PC-3 (cell line): ENCODE results near the gene FAM151A. TPM values are rescaled to one million over a fixed set of nuclear protein-coding genes. Genes with fewer than 3 reads are reported as not detected.
A peak's percentile ranks its signal among the peaks of the same experiment; 100 is the strongest.

Source experiments
- ATAC-seq: fragments of 200-7000 bp; cut with Tn5 transposase; 2 replicates; pipeline ENCODE4 v1.9.1; 2020; ENCODE audit warnings: mild to moderate bottlenecking, moderate library complexity
- BruUV-seq: library from RNA; stranded (reverse); fragments of 400-500 nt; replicated peaks from 2 replicates; lab custom pipeline; 2021; lab: Mats Ljungman, UMichigan
- CTCF ChIA-PET: fragments of 300-600 bp; sonication (Branson Sonifier 250); formaldehyde crosslinking; loops from one replicate; lab custom pipeline; 2022; ENCODE audit warnings: antibody characterized with exemption; lab: Charles Lee
- POLR2A ChIA-PET: fragments of 300-600 bp; sonication (Branson Sonifier 250); formaldehyde crosslinking; loops from one replicate; lab custom pipeline; 2022; ENCODE audit warnings: antibody characterized with exemption; ENCODE audit not compliant: unreplicated experiment; lab: Charles Lee
- DNase-seq: peaks from one replicate; pipeline ENCODE4 v3.0.0-alpha.2; 2015
- H2AFZ ChIP-seq: fragments of 300-600 bp; sonication (generic); 2 replicates; pipeline ENCODE4 v1.6.0; 2016; ENCODE audit warnings: antibody characterized with exemption, low read length
- H3F3A ChIP-seq: fragments of 300-600 bp; sonication (generic); one replicate; pipeline ENCODE4 v1.6.0; 2017; ENCODE audit warnings: antibody characterized with exemption, low read length, control low read depth, mild to moderate bottlenecking; ENCODE audit not compliant: unreplicated experiment
- H3K27ac ChIP-seq: fragments of 300-600 bp; sonication (generic); 2 replicates; pipeline ENCODE4 v1.5.1; 2016; ENCODE audit warnings: mild to moderate bottlenecking, low read length
- H3K27me3 ChIP-seq: fragments of 300-600 bp; sonication (generic); 2 replicates; pipeline ENCODE4 v1.6.1; 2016; ENCODE audit warnings: low read length, mixed read lengths
- H3K36me3 ChIP-seq: fragments of 300-600 bp; sonication (generic); 2 replicates; pipeline ENCODE4 v1.6.1; 2016; ENCODE audit warnings: low read depth, mixed run types, low read length, mixed read lengths
- H3K4me1 ChIP-seq: fragments of 300-600 bp; sonication (generic); 2 replicates; pipeline ENCODE4 v1.5.1; 2016; ENCODE audit warnings: low read length; ENCODE audit not compliant: insufficient read depth
- H3K4me2 ChIP-seq: fragments of 300-600 bp; sonication (generic); 2 replicates; pipeline ENCODE4 v1.6.0; 2016; ENCODE audit warnings: low read length
- H3K4me3 ChIP-seq: fragments of 300-600 bp; sonication (generic); 2 replicates; pipeline ENCODE4 v1.5.1; 2016; ENCODE audit warnings: mild to moderate bottlenecking, low read length, mixed read lengths
- H3K79me2 ChIP-seq: fragments of 300-600 bp; sonication (generic); 2 replicates; pipeline ENCODE4 v1.6.1; 2017; ENCODE audit warnings: low read length, mixed read lengths
- H3K9ac ChIP-seq: fragments of 300-600 bp; sonication (generic); 2 replicates; pipeline ENCODE4 v1.6.0; 2016; ENCODE audit warnings: mild to moderate bottlenecking, low read length
- H3K9me2 ChIP-seq: fragments of 300-600 bp; sonication (generic); replicated peaks from 2 replicates; pipeline ENCODE4 v1.6.1; 2016; ENCODE audit warnings: mixed run types, low read length, mixed read lengths
- H3K9me3 ChIP-seq: fragments of 300-600 bp; sonication (generic); 2 replicates; pipeline ENCODE4 v1.6.1; 2016; ENCODE audit warnings: low read length, mixed read lengths
- H4K20me1 ChIP-seq: fragments of 300-600 bp; sonication (generic); 2 replicates; pipeline ENCODE4 v1.6.1; 2016; ENCODE audit warnings: low read length, mixed read lengths
- EZH2 ChIP-seq: fragments of 300-600 bp; sonication (generic); IDR thresholded peaks from one replicate; pipeline ENCODE4 v1.6.1; 2017; ENCODE audit warnings: antibody characterized with exemption, mild to moderate bottlenecking, low read length; ENCODE audit not compliant: unreplicated experiment
- EZH2phosphoT487 ChIP-seq: fragments of 300-600 bp; sonication (generic); IDR thresholded peaks from 2 replicates; pipeline ENCODE4 v1.6.1; 2018; ENCODE audit warnings: mild to moderate bottlenecking, antibody characterized with exemption, low read length, borderline replicate concordance
- intact Hi-C: fragments of 100-400 bp; cut with micrococcal nuclease; formaldehyde crosslinking; loops from 2 replicates; pipeline ENCODE4 v1.9.0; 2023
- total RNA-seq: library from RNA; depleted of rRNA; stranded (reverse); fragments of >200 nt; gene quantifications from 2 replicates; pipeline ENCODE4 v1.2.3, GENCODE V29; 2014
- TF ChIP-seq, protein P1 (sequence below): fragments of 300-600 bp; sonication (generic); conservative IDR thresholded peaks from 2 replicates; pipeline ENCODE4 v1.5.1; 2017; ENCODE audit warnings: antibody characterized with exemption, low read depth, mild to moderate bottlenecking, low read length

FAM151A gene
- total RNA-seq, 1 experiment from 2014 or later, result not detected

DNA sequence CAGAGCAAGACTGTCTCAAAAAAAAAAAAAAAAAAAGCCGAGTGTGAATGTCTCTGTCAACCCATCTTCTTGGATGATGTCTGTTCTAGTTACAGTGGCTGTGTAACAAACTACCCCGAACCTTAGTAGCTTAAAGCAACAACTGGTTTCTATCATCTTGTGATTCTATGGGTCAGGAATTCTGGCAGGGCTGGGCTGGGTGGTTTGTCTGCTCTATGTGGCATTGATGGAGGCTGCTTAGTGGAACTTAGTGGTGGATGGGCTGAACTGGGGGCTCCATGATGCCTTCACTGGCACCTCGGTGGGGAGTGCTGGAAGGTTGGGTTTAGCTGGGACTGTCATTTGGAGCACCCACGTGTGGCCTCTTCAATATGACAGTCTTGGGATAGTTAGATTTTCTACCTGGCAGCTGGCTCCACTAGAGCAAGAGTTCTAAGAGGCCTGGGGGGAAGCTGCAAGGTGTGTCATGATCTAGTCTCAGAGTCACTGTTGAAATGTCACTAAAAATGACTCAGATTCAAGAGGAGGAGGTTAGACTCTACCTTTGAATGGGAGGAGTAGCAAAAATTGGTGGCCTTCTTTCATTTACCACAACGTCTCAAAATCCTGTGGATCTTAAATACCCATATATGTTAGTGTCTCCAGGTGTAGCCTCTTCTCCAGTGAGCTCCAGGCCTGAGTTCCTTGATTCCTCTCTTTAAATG, 56.7 kb downstream of the FAM151A start:
- H3K9me2 ChIP-seq, result no peaks in the 10 kb centered on the region
- H3K4me2 ChIP-seq, result peak overlapping the region; percentile 57; the same call in 1 of the 2 replicates
- 0 out of 2 replicates have a peak, but pooled peaks have one; percentile 26 for ATAC-seq
- H3K36me3 ChIP-seq, result no peaks in the 10 kb centered on the region
- H3K27me3 ChIP-seq, result no peaks in the 10 kb centered on the region
- no peak overlapping the region for H3K4me3 ChIP-seq
- peak; percentile 71 for DNase-seq
- intact Hi-C loops, result no loop called here
- ChIA-PET CTCF (no interaction called here), POLR2A (no interaction called here)
- H4K20me1 ChIP-seq, result no peaks in the 10 kb centered on the region
- H3F3A ChIP-seq, result no peaks in the 10 kb centered on the region
- peak overlapping the region; percentile 37; the same call in 1 of the 2 replicates for H3K27ac ChIP-seq
- no peak overlapping the region for H2AFZ ChIP-seq
- H3K9ac ChIP-seq, result no peak overlapping the region
- TF ChIP-seq EZH2, result no peak
- TF ChIP-seq EZH2phosphoT487, result no peak
- TF ChIP-seq, protein P1, sequence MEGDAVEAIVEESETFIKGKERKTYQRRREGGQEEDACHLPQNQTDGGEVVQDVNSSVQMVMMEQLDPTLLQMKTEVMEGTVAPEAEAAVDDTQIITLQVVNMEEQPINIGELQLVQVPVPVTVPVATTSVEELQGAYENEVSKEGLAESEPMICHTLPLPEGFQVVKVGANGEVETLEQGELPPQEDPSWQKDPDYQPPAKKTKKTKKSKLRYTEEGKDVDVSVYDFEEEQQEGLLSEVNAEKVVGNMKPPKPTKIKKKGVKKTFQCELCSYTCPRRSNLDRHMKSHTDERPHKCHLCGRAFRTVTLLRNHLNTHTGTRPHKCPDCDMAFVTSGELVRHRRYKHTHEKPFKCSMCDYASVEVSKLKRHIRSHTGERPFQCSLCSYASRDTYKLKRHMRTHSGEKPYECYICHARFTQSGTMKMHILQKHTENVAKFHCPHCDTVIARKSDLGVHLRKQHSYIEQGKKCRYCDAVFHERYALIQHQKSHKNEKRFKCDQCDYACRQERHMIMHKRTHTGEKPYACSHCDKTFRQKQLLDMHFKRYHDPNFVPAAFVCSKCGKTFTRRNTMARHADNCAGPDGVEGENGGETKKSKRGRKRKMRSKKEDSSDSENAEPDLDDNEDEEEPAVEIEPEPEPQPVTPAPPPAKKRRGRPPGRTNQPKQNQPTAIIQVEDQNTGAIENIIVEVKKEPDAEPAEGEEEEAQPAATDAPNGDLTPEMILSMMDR, result no peak
- H3K4me1 ChIP-seq, result peaks cover 39% of the 10 kb centered on the region
- BruUV-seq, result no TSS peak
- H3K9me3 ChIP-seq, result no peaks in the 10 kb centered on the region
- no peaks in the 10 kb centered on the region for H3K79me2 ChIP-seq

DNA sequence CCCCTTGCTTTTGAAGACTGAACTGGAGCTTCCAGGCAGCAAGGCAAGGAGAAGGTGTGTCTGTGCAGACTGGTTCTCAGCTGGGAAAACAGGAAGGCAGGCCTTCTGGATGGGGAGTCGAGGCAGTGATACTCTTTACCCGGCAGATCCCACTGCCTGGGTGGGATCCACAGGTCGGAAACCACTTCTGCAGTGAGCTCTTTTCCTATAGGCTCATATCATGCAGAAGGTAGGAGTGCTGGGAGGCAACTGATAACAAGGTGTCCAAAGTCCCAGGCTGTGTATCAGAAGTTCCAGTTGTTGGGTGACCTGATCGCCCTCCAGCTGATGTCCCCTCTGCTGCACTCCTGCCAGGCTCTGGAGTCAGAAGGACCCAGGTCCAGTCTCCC, 58.2 kb downstream of the FAM151A start:
- Histone ChIP-seq H4K20me1 (no peaks in the 10 kb centered on the region), H3K27me3 (no peaks in the 10 kb centered on the region), H3K9ac (no peak overlapping the region), H3K9me3 (no peaks in the 10 kb centered on the region), H2AFZ (no peak overlapping the region), H3F3A (no peaks in the 10 kb centered on the region), H3K4me1 (peaks cover 39% of the 10 kb centered on the region), H3K4me2 (peak overlapping the region; percentile 65), H3K27ac (peak overlapping the region; percentile 47; the same call in 1 of the 2 replicates), H3K9me2 (no peaks in the 10 kb centered on the region), H3K36me3 (no peaks in the 10 kb centered on the region), H3K79me2 (no peaks in the 10 kb centered on the region), H3K4me3 (peak overlapping the region; percentile 46; the same call in 1 of the 2 replicates)
- intact Hi-C loops, result no loop called here
- POLR2A ChIA-PET, result no interaction called here
- no peak for ATAC-seq
- TF ChIP-seq EZH2 (no peak), EZH2phosphoT487 (no peak)
- TF ChIP-seq, protein P1, result no peak
- BruUV-seq, result no TSS peak
- DNase-seq, result no peak
- CTCF ChIA-PET, result no interaction called here
